DND-41 (cell line): ENCODE data around the gene MPL.

ENCODE experiments used
- ATAC-seq: fragments of 200-7000 bp; cut with Tn5 transposase; 3 replicates; pipeline ENCODE4 v1.9.1; 2021; ENCODE audit warnings: low read depth; ENCODE audit not compliant: insufficient read depth
- DNase-seq: peaks from one replicate; pipeline ENCODE4 v3.0.0-alpha.2; 2020
- H2AFZ ChIP-seq: 2 replicates; pipeline ENCODE4 v1.6.0; 2012; ENCODE audit warnings: low read depth, low read length
- H3K27ac ChIP-seq: 2 replicates; pipeline ENCODE4 v1.5.1; 2012; ENCODE audit warnings: low read length, inconsistent platforms
- H3K27me3 ChIP-seq: fragments of 200-600 bp; sonication (generic); 2 replicates; pipeline ENCODE4 v1.6.0; 2012; ENCODE audit warnings: low read length, mild to moderate bottlenecking, inconsistent platforms; ENCODE audit not compliant: insufficient read depth, poor library complexity
- H3K36me3 ChIP-seq: 2 replicates; pipeline ENCODE4 v1.5.1; 2012; ENCODE audit warnings: low read length, inconsistent platforms; ENCODE audit not compliant: insufficient read depth
- H3K4me1 ChIP-seq: 2 replicates; pipeline ENCODE4 v1.5.1; 2012; ENCODE audit warnings: mild to moderate bottlenecking, low read length; ENCODE audit not compliant: insufficient read depth
- H3K4me2 ChIP-seq: 2 replicates; pipeline ENCODE4 v1.6.0; 2012; ENCODE audit warnings: mild to moderate bottlenecking, moderate library complexity, low read length, inconsistent platforms; ENCODE audit not compliant: insufficient read depth
- H3K4me3 ChIP-seq, 2 experiments: fragments of 200-600 bp in 1 of 2; shearing (Covaris generic) in 1 of 2; 2 replicates each; pipeline ENCODE4 v1.5.1; 2012 to 2016; ENCODE audit warnings: inconsistent platforms in 2 of 2, low read length in 2 of 2, mild to moderate bottlenecking in 2 of 2, low read depth in 1 of 2, moderate library complexity in 1 of 2
- H3K79me2 ChIP-seq: 2 replicates; pipeline ENCODE4 v1.6.0; 2012; ENCODE audit warnings: low read length, inconsistent platforms; ENCODE audit not compliant: insufficient read depth
- H3K9ac ChIP-seq: 2 replicates; pipeline ENCODE4 v1.6.0; 2012; ENCODE audit warnings: low read depth, mild to moderate bottlenecking, inconsistent platforms, low read length, moderate library complexity
- H3K9me3 ChIP-seq: 2 replicates; pipeline ENCODE4 v1.5.1; 2012; ENCODE audit warnings: low read length, moderate library complexity, mild to moderate bottlenecking, inconsistent platforms; ENCODE audit not compliant: insufficient read depth, severe bottlenecking
- H4K20me1 ChIP-seq: 2 replicates; pipeline ENCODE4 v1.6.0; 2012; ENCODE audit warnings: low read length; ENCODE audit not compliant: insufficient read depth
- CTCF ChIP-seq: IDR thresholded peaks from 2 replicates; pipeline ENCODE4 v1.5.1; 2012; ENCODE audit warnings: borderline replicate concordance, low read length, moderate library complexity, mild to moderate bottlenecking; ENCODE audit not compliant: poor library complexity, severe bottlenecking; ENCODE audit errors: extremely low read depth
- EZH2 ChIP-seq: IDR thresholded peaks from 3 replicates; pipeline ENCODE4 v1.6.1; 2012; ENCODE audit warnings: borderline replicate concordance, low read depth, mild to moderate bottlenecking, moderate library complexity, low read length, inconsistent platforms; ENCODE audit not compliant: severe bottlenecking

MPL gene

DNA sequence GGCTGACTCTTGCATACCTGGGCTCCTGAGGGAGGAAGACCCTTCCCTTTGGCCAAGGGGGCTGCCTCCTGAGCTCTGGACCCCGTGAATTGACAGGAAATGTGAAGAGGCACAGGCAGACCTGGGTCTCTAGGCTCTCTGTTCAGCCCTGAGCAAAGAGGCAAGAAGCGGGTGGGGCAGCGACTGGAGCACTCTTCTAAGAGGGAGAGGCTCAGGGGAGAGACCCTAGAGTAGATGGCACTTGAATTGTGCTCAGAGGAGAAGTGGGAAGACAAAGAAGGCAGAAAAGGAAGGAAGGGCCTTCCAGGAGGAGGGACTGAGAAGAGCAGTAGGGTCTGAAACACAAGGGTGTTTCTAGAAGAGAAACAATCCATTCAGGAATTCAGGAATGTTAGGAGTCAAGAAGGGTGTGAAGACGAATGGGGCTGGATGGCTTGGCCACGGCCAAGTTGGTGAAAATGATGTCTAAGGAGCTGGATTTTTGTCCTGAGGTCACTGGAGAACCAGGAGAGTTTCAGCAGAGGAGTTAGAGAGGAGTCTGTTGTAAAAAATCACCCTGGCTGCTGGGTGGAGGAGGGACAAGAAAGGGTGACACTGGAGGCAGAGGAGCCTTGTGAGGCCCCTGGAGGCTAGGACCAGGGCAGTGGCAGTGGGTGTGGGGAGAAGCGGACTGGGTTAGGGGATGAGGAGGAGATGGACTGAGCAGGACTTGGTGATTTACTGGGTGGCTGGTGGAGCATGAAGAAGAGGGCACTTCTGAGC lies 31.5 kb upstream of the MPL start:
- Histone ChIP-seq H2AFZ (no peak overlapping the region), H4K20me1 (no peaks in the 10 kb centered on the region), H3K36me3 (no peaks in the 10 kb centered on the region), H3K79me2 (no peaks in the 10 kb centered on the region), H3K4me1 (no peaks in the 10 kb centered on the region), H3K4me3 (no peak overlapping the region), H3K4me2 (no peak overlapping the region), H3K27me3 (peaks cover 7% of the 10 kb centered on the region), H3K9ac (no peak overlapping the region), H3K27ac (no peak overlapping the region), H3K9me3 (no peaks in the 10 kb centered on the region)
- no peak for DNase-seq
- TF ChIP-seq EZH2 (no peak), CTCF (no peak)
- no peak for ATAC-seq

- Histone ChIP-seq H3K27me3 (peaks cover 7% of the 10 kb centered on the region), H3K9me3 (no peaks in the 10 kb centered on the region), H3K4me2 (no peak overlapping the region), H3K4me1 (no peaks in the 10 kb centered on the region), H3K9ac (no peak overlapping the region), H3K79me2 (no peaks in the 10 kb centered on the region), H2AFZ (no peak overlapping the region), H4K20me1 (no peaks in the 10 kb centered on the region), H3K36me3 (no peaks in the 10 kb centered on the region), H3K4me3 (no peak overlapping the region), H3K27ac (no peak overlapping the region)
- ATAC-seq = no peak
- no peak for TF ChIP-seq CTCF
- no peak for TF ChIP-seq EZH2
- no peak for DNase-seq
Observed at GRCh38 chr1:43306688-43307457, 30.7 kb upstream of the MPL start.

DNA sequence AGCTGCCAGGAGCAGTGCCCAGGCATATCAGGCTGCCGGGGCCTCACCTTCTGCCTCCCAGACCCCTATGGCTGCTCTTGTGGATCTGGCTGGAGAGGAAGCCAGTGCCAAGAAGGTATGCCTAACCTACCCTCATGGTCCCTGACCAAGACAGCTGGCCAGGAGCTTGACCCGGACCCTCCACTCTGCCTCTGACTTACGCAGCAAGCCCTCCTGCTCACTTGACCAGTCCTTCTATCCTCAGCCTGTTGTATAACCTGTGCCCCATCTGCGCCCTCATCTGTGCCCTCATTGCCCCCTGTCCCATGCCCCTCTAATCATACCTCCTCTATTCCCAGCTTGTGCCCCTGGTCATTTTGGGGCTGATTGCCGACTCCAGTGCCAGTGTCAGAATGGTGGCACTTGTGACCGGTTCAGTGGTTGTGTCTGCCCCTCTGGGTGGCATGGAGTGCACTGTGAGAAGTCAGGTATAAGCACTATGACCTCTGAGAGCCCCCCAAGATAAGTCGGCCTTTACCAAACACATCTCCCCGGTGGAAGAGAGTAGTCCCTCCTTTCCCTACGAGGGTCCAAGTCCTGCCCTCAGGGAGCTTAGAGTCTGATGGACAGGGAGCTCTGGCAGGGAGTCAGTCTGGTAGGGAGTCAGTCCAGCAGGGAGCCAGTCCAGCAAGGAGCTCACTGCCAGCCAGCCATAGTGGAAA lies 30.0 kb upstream of the MPL start:
- no peaks in the 10 kb centered on the region for H3K9me3 ChIP-seq

More for the DNA sequence above, 30.0 kb upstream of the MPL start:
- DNase-seq (no peak), ATAC-seq (no peak)
- TF ChIP-seq EZH2 (no peak), CTCF (no peak)
- Histone ChIP-seq H3K9ac (no peak overlapping the region), H3K27me3 (peaks cover 3% of the 10 kb centered on the region), H3K4me1 (no peaks in the 10 kb centered on the region), H3K79me2 (no peaks in the 10 kb centered on the region), H4K20me1 (no peaks in the 10 kb centered on the region), H3K4me3 (no peak overlapping the region), H2AFZ (no peak overlapping the region), H3K27ac (no peak overlapping the region), H3K4me2 (no peak overlapping the region), H3K36me3 (no peaks in the 10 kb centered on the region)
